GM04504 (cell line): ENCODE data around the gene HHAT.

Source experiments
- DNase-seq: peaks from one replicate; pipeline ENCODE4 v3.0.0-alpha.2; 2012; ENCODE audit warnings: low read depth

HHAT gene

GRCh38 chr1:210445485-210445884 is 116.8 kb downstream of the HHAT start:
- DNase-seq: no peak

DNA sequence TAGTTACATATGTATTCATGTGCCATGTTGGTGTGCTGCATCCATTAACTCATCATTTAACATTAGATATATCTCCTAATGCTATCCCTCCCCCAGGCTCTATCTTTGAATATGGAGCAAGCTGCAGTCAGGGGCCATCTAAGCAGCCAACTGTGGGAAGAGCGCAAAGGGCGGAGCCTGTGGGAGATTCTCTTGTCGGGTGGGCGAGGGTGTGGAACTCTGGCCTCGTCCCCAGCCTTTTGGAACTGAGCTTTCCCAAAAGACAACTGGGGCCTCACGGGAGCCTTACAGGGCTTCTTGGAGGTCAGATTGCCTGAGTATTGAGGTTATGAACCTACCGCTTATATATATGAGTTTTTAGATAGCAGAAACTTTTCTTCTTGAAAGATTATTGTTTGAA is 117.2 kb downstream of the HHAT start:
- DNase-seq: no peak

- DNase-seq: no peak
Observed at GRCh38 chr1:210446479-210446878, 117.8 kb downstream of the HHAT start.

- DNase-seq: no peak
Observed at GRCh38 chr1:210447456-210448057, 118.9 kb downstream of the HHAT start.

GRCh38 chr1:210448297-210448892 is 119.7 kb downstream of the HHAT start:
- DNase-seq: peak; percentile 10

DNA sequence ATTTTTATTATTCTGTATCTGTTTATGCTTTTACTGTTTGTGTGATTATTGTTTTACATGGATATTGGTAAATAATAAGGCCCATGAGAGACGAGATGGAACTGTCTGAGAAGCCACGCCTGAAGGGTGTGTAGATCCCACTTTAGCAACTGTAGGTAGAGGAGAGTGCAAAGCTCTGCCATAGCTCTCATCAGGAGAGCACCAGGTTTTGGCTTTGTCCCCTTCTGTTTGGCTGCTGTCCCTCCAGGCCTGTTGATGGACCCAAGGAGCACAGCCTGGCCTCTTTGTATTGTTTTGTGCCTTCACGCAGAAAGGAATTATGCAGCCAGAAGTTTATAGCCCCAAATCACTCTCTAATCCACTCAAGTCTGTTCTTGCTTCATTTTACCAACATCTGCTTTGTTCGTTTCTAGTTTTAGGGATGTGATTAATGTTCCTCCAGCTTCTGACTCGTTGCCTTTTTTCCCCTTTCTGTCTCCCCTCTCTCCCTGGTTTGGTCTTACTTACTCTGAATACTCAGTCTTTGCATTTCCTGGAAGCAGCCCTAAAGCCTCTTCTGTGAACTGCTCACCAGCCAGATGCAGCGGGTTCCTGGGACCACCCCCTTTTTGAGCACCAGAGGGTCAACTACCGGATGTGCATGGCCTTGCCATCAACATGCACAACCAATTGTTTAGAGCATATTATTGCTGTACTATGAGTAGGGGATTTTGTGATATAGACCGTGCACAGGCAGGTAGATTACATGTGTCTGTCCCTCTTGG is 127.3 kb downstream of the HHAT start:
- DNase-seq: no peak

GRCh38 chr1:210456731-210457255 is 128.1 kb downstream of the HHAT start:
- no peak for DNase-seq

- DNase-seq: no peak
Observed at GRCh38 chr1:210457568-210457967, 128.9 kb downstream of the HHAT start.

DNA sequence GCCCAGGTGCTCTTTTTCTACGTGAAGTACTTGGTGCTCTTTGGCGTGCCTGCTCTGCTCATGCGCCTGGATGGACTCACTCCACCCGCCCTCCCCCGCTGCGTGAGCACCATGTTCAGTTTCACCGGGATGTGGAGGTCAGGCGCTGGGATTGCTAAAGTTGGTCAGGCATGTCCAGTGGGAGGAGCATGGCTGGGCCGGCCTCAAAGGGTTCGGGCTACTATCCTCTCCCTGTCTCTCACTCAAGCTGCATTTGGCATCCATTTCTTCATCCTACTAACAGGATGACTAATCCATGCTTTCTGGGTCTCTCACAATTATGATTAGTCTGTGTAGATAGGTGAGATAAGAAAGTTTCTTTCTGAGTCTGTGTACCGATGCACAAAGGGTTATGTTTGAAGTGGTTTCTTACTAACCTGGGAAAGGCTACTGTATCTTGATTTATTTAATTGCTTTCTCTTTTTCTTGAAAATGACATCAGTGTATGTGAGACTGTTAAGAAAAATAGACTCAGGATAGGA is 135.9 kb downstream of the HHAT start:
- no peak for DNase-seq

DNA sequence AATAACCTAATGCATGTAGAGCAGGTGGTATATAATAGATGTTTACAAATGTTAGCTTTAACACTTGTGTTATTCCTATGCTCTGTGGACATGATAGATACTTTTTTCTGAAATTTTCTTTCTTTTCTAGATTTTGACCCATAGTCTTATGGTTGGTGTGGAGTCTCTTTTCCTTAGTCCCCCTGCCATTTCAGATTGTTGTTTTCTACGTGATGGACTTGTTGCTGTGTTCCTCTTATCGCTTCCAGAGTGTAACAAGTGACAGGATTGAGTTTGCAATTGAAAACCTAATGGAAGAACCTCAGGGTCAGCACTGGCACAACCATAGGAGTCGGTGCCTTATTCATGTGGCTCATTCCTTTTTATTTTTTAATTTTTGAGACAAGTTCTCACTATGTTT is 136.4 kb downstream of the HHAT start:
- DNase-seq: no peak

GRCh38 chr1:210467440-210468043 is 138.8 kb downstream of the HHAT start:
- peak; percentile 10 for DNase-seq

DNA sequence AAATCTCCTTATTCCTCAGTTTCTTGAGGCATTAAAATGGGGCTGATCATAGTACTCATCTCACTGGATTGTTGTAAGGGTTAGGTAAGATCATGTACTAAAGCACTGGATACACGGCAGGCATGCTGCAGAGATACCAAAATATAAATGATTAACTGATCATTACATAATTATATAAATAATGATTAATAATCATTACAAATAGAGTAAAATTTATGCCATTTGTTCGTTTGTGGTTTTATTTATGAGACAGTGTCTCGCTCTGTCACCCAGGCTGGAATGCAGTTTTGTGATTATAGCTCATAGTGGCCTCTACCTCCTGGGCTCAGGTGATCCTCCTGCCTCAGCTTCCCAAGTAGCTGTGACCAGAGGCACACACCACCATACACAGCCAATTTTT is 140.7 kb downstream of the HHAT start:
- DNase-seq: no peak

DNA sequence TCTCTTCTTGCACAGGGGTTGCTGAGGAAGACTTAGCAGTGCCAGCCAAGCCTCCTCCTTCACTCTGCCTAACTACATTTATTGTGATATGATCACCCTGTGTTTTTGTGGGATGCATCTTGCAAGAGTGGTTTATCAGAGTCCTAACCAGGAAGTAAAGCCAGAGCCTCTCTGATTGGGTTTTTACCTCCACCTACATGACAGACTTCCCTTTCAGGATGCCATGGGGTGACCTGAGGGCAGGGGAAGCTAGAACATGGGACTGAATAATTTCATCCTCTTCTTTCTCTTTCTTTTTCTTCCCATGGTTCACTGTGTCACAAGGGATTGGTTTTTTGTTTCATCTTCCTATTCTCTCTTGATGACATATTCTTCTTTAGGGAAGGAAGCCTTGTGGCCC is 146.6 kb downstream of the HHAT start:
- DNase-seq: no peak

DNA sequence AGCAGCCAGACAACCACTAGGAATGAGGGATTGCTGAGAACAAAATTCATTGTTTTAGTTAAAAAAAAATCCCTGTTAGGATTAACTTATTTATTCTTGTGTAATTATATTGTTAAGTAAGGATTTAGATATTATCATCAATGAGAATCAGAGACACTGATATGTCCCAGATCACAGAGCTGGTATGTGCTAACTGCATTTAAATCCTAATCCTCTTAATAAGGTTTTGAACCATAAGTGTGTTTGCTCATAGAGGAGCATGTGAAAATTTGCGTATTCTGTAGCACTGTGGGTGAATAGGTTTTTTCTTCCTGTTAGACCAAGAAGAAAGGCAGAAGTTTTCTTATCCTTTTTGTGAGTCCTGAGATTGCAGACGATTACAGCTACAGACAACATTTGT is 147.1 kb downstream of the HHAT start:
- DNase-seq: no peak

GRCh38 chr1:210476730-210477129 is 148.0 kb downstream of the HHAT start:
- DNase-seq: no peak

DNA sequence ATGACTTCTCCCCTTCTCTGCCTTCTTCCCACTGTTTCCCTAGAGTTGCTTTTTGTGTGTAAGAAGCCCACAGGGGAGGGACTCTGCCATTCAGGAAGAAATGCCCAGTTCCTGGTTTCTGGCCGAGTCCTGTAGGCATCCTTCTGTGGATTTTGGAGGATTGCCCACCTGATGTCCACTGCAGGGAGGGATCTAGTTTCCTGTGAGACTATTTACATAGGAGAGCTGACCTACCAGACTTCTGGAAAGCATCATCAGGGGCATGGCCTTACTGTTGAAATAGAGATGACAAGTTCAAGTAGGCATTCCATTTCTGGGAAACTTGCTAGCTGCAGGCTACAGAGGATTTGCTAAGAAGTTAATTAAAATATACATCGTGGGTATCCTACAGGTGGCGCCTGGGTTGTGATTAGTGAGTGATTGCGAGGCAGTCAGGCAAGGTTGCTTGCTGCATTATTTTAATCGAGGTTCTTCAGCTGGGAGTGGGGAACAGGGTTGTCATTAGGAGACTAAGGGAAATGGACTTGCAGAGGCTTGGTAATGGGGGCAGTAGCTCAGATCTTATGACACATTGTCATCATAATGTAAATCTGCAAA is 148.7 kb downstream of the HHAT start:
- DNase-seq: no peak

DNA sequence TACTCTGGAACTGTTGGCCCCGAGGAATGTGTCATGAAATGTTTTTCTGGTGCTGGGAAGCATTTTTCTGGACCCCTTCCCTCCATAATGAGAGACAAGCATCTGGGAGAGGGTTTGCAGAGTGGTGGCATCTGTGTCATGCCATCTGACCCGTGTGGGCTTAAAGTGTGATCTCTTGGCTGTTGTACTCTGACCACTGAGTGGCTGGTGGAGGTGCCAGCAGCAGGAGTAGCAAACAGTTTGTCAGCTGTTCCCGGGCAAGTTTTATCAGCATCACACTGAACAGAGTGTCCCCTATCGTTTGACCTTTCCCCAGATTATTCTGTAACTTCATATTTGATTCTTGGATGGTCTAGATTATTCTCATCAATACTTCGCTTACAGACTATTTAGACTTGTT is 150.1 kb downstream of the HHAT start:
- no peak for DNase-seq

- no peak for DNase-seq
Observed at GRCh38 chr1:210482491-210482890, 153.8 kb downstream of the HHAT start.

- DNase-seq: no peak
Observed at GRCh38 chr1:210482945-210483617, 154.4 kb downstream of the HHAT start.

GRCh38 chr1:210483821-210484220 is 155.1 kb downstream of the HHAT start:
- no peak for DNase-seq

DNA sequence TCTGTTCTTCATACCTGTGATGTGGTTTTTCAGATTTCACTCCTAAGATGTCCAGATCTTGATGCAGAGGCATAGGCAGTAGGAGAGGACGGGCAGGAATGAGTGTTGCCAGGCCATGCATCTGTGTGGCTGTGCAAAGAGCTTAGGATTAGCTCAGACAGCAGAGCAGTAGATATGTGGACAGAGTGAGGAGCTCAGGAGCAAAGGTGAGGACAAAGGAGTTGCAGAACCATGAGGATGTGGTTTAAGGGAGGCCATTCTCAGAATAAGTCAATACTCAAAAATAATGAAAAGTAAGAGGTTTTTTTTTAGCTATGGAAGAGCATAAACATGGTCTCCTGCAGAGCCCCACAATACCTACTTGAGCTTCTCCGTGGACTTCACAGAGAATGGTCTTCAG is 158.3 kb downstream of the HHAT start:
- DNase-seq: no peak

GRCh38 chr1:210489491-210489890 is 160.8 kb downstream of the HHAT start:
- no peak for DNase-seq
